HFFc6 (cell line): ENCODE data around the gene LITAFD. TPM values are rescaled to one million over a fixed set of nuclear protein-coding genes. Genes with fewer than 3 reads are reported as not detected.
A peak's percentile ranks its signal among the peaks of the same experiment; 100 is the strongest.

Experiments
- DNase-seq: peaks from one replicate; pipeline ENCODE4 v3.0.0-alpha.2; 2018
- H3K27ac Mint-ChIP-seq: 2 replicates; pipeline ENCODE4 v1.8.0; 2020; ENCODE audit warnings: mild to moderate bottlenecking, mixed read lengths
- H3K27me3 Mint-ChIP-seq: 2 replicates; pipeline ENCODE4 v1.8.0; 2021; ENCODE audit warnings: mild to moderate bottlenecking, moderate library complexity, mixed read lengths; ENCODE audit not compliant: insufficient read depth
- H3K36me3 Mint-ChIP-seq: 2 replicates; pipeline ENCODE4 v1.8.0; 2021; ENCODE audit warnings: low read depth, mixed read lengths
- H3K4me1 Mint-ChIP-seq: 2 replicates; pipeline ENCODE4 v1.8.0; 2020; ENCODE audit warnings: low read depth, mixed read lengths
- H3K4me3 Mint-ChIP-seq: 2 replicates; pipeline ENCODE4 v1.8.0; 2020; ENCODE audit warnings: mild to moderate bottlenecking, moderate library complexity, mixed read lengths
- H3K9me3 Mint-ChIP-seq: 2 replicates; pipeline ENCODE4 v1.8.0; 2020; ENCODE audit warnings: mild to moderate bottlenecking, mixed read lengths
- CTCF ChIP-seq: fragments of 200-600 bp; sonication (generic); IDR thresholded peaks from 2 replicates; pipeline ENCODE4 v1.5.0; 2021; ENCODE audit warnings: antibody characterized with exemption, mild to moderate bottlenecking
- total RNA-seq, 6 experiments: library from RNA; stranded (reverse); fragmentation: NEBNext Ultra II Directional; extraction: Animal tissue kit (Norgen Biotek cat#: 25700); gene quantifications; 2 replicates in 1 of 6; 3 replicates in 5 of 6; pipeline ENCODE4 v1.2.3, GENCODE V29; 2021

LITAFD gene
- total RNA-seq, 6 experiments from 2014 or later, result not detected

GRCh38 chr16:8892101-8892575 is 10.0 kb downstream of the LITAFD start:
- no peak overlapping the region for H3K27ac Mint-ChIP-seq
- no peak for DNase-seq
- H3K27me3 Mint-ChIP-seq, result peaks cover 6% of the 10 kb centered on the region
- H3K36me3 Mint-ChIP-seq, result peaks cover 43% of the 10 kb centered on the region
- peaks cover 15% of the 10 kb centered on the region for H3K4me1 Mint-ChIP-seq
- no peaks in the 10 kb centered on the region for H3K9me3 Mint-ChIP-seq
- TF ChIP-seq CTCF, result no peak
- H3K4me3 Mint-ChIP-seq, result no peak overlapping the region

- DNase-seq, result no peak
- Mint-ChIP-seq H3K36me3 (peaks cover 48% of the 10 kb centered on the region), H3K4me1 (peaks cover 3% of the 10 kb centered on the region), H3K27me3 (peaks cover 2% of the 10 kb centered on the region; the same call in 1 of the 2 replicates), H3K9me3 (no peaks in the 10 kb centered on the region), H3K4me3 (no peak overlapping the region), H3K27ac (no peak overlapping the region)
- peak; percentile 9; the same call in 1 of the 2 replicates for TF ChIP-seq CTCF
These were observed 11.3 kb downstream of the LITAFD start for GRCh38 chr16:8893426-8893825.

GRCh38 chr16:8893976-8894690 is 12.0 kb downstream of the LITAFD start:
- Mint-ChIP-seq H3K36me3 (peaks cover 52% of the 10 kb centered on the region), H3K27me3 (no peaks in the 10 kb centered on the region), H3K9me3 (no peaks in the 10 kb centered on the region), H3K27ac (no peak overlapping the region), H3K4me3 (no peak overlapping the region), H3K4me1 (no peaks in the 10 kb centered on the region)
- no peak for DNase-seq
- TF ChIP-seq CTCF, result no peak

- Mint-ChIP-seq H3K27me3 (no peaks in the 10 kb centered on the region; the same call in 1 of the 2 replicates), H3K27ac (no peak overlapping the region), H3K4me3 (no peak overlapping the region), H3K4me1 (no peaks in the 10 kb centered on the region), H3K36me3 (peaks cover 52% of the 10 kb centered on the region), H3K9me3 (no peaks in the 10 kb centered on the region)
- no peak for DNase-seq
- TF ChIP-seq CTCF, result no peak
These were observed 12.7 kb downstream of the LITAFD start for GRCh38 chr16:8894736-8895334.

- Mint-ChIP-seq H3K4me3 (no peak overlapping the region), H3K27ac (no peak overlapping the region), H3K27me3 (no peaks in the 10 kb centered on the region; the same call in 1 of the 2 replicates), H3K9me3 (no peaks in the 10 kb centered on the region), H3K36me3 (peaks cover 43% of the 10 kb centered on the region), H3K4me1 (no peaks in the 10 kb centered on the region)
- no peak for TF ChIP-seq CTCF
- no peak for DNase-seq
These were observed 16.6 kb downstream of the LITAFD start for GRCh38 chr16:8898660-8899318.
